Tibial nerve (tissue), 4 donors: Measurements from ENCODE around the gene COL10A1.

Source experiments
- CTCF ChIP-seq, 5 experiments: fragments of 200-600 bp in 3 of 5; fragments of 450-650 bp in 2 of 5; sonication (generic) in 3 of 5; IDR thresholded peaks; one replicate each; pipeline ENCODE4 v1.5.1; 2016 to 2019; ENCODE audit warnings: antibody characterized with exemption in 5 of 5, mild to moderate bottlenecking in 3 of 5, moderate library complexity in 2 of 5
- EP300 ChIP-seq, 2 donors: sonication (generic); formaldehyde crosslinking; IDR thresholded peaks; one replicate each; pipeline ENCODE4 v1.6.1; 2017; ENCODE audit warnings: antibody characterized with exemption in 2 of 2, mild to moderate bottlenecking in 1 of 2
- POLR2A ChIP-seq, 2 donors: fragments of 450-650 bp; IDR thresholded peaks; one replicate each; pipeline ENCODE4 v1.6.1; 2017; ENCODE audit warnings: antibody characterized with exemption in 2 of 2, mild to moderate bottlenecking in 2 of 2, moderate library complexity in 2 of 2

DNA sequence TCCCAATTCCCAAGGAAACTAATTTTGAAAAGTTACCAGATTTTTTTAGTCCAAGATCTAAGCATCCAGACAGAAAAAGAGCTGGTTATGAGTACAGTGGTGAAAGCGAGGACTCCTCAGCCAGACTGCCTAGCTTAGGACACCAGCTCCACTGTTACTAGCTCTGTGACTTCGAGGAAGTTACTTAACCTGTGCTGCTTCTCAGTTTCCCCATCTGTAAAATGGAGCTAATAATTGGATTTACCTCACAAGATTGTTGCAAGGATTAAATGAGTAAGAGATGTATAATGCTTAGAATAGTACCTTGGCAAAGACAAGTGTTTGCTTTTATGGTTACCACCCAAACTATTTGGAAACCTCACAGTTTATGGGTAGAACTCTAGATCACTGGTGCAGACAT, 24.1 kb downstream of the COL10A1 start:
- no peak for TF ChIP-seq CTCF (IDR thresholded peaks at IDR 0.05)
- no peak for TF ChIP-seq POLR2A (IDR thresholded peaks at IDR 0.05)
- no peak for TF ChIP-seq EP300 (IDR thresholded peaks at IDR 0.05)
